Measurements from ENCODE around the gene POLR3H. TPM values are rescaled to one million over a fixed set of nuclear protein-coding genes. Genes with fewer than 3 reads are reported as not detected.

POLR3H gene
- total and polyA plus RNA-seq, 8 donors, result 26.6 to 55.4 (median 31.2) TPM

- Histone ChIP-seq H3K36me3 (peaks cover 0 to 76% of the 10 kb centered on the region in 2 donors), H3K4me1 (no peaks in the 10 kb centered on the region), H3K27ac (no peak overlapping the region), H3K4me3 (no peak overlapping the region), H3K27me3 (no peaks in the 10 kb centered on the region), H3K9me3 (no peaks in the 10 kb centered on the region)
- DNase-seq, result peak in 3 of 4 donors; percentile 63 to 89 (median 67)
- intact Hi-C loops (cut with DNase I), result no loop called here
- ATAC-seq, result peak; percentile 75
- TF ChIP-seq CTCF (IDR thresholded peaks at IDR 0.05), result peak; percentile 58 to 80
Measured at GRCh38 chr22:41532908-41533825, 11.1 kb downstream of the POLR3H start.

GRCh38 chr22:41531715-41532477, 12.4 kb downstream of the POLR3H start:
- no peak overlapping the region for H3K4me3 ChIP-seq
- H3K27ac ChIP-seq, result no peak overlapping the region

GRCh38 chr22:41530890-41531714, 13.2 kb downstream of the POLR3H start:
- no peak for TF ChIP-seq CTCF (IDR thresholded peaks at IDR 0.05)
- H3K27me3 ChIP-seq, result no peaks in the 10 kb centered on the region
- no peak overlapping the region for H3K4me3 ChIP-seq
- no peaks in the 10 kb centered on the region for H3K9me3 ChIP-seq
- no peak overlapping the region for H3K27ac ChIP-seq
- peaks cover 0 to 78% of the 10 kb centered on the region in 2 donors for H3K36me3 ChIP-seq
- intact Hi-C loops (cut with DNase I), result no loop called here
- no peak for DNase-seq
- H3K4me1 ChIP-seq, result no peaks in the 10 kb centered on the region
- no peak for ATAC-seq

More at GRCh38 chr22:41531715-41532477, 12.4 kb downstream of the POLR3H start:
- DNase-seq (no peak), ATAC-seq (no peak)
- intact Hi-C loops (cut with DNase I), result no loop called here
- TF ChIP-seq CTCF (IDR thresholded peaks at IDR 0.05), result no peak
- H3K4me1 ChIP-seq, result no peaks in the 10 kb centered on the region
- H3K36me3 ChIP-seq, result peaks cover 0 to 76% of the 10 kb centered on the region in 2 donors
- no peaks in the 10 kb centered on the region for H3K9me3 ChIP-seq
- no peaks in the 10 kb centered on the region for H3K27me3 ChIP-seq

GRCh38 chr22:41528938-41529561, 15.2 kb downstream of the POLR3H start:
- no peaks in the 10 kb centered on the region for H3K9me3 ChIP-seq
- H3K36me3 ChIP-seq, result peaks cover 0 to 95% of the 10 kb centered on the region in 2 donors
- H3K27ac ChIP-seq, result no peak overlapping the region
- no peak overlapping the region for H3K4me3 ChIP-seq
- no peak for ATAC-seq
- DNase-seq, result no peak
- peaks cover 10 to 15% of the 10 kb centered on the region in 2 donors for H3K4me1 ChIP-seq
- no peak for TF ChIP-seq CTCF (IDR thresholded peaks at IDR 0.05)
- intact Hi-C loops (cut with DNase I), result loop anchor here in 1 of 2 donors (10.0 kb wide), 1 partner anchor 124 kb away; no protein-coding TSS in a partner anchor
- no peaks in the 10 kb centered on the region for H3K27me3 ChIP-seq
